ENCODE data around the gene RGS10. TPM values are rescaled to one million over a fixed set of nuclear protein-coding genes. Genes with fewer than 3 reads are reported as not detected.

The RGS10 gene
- total RNA-seq, 1 experiment from 2014 or later: 10.6 TPM

DNA sequence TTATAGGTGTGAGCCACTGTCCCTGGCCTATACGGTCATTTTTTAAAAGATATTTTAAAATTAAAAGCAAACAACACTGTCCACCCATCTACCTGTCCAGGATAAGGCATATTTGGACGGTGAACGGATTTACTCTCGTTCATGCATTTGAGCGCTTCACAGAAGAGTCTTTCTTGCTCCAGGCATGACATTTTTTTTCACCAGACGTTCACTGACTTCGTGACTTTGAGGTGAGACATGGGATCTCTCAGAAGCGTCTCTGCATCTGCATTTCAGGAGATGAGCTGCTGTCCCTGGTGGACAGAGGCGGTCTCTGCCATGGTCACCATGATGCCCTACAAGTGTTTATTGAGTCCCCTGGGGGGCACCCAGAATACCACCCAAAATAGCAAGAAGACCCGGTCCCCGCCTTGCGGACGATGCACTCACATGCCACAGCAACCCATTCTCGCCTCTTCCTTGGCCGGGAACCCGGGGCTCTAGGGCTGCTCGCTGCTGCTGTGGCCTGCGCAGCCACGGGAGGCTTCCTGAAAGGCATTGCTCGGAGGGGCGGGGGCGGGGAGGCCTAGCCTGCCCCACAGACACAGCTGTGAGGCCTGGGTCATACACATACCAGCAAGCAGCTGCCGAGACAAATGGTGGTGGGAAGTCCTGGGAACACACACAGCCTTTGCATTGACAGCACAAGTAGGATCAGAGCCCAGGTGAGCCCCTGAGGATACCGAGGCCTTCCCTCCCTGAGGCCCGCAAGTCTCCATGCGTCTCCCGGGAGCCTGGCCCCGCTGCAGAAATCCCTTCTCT lies 84.4 kb downstream of the RGS10 start:
- no peak overlapping the region for H2BK12ac ChIP-seq (ENCODE audit: insufficient read length, low read depth, low read length)
- no peak overlapping the region for H2AK5ac ChIP-seq (ENCODE audit: insufficient read length, low read length)
- no peak overlapping the region for H2BK20ac ChIP-seq (ENCODE audit: low read depth, low read length, poor library complexity, severe bottlenecking)
- H3K27ac ChIP-seq (ENCODE audit: insufficient read length, low read depth, low read length): no peak overlapping the region
- H2BK120ac ChIP-seq (ENCODE audit: low read depth, low read length, poor library complexity, severe bottlenecking): no peak overlapping the region
- no peak overlapping the region for H4K8ac ChIP-seq (replicated peaks; ENCODE audit: insufficient read length, low read depth, low read length)
- H3K27me3 Mint-ChIP-seq (ENCODE audit: low read depth): peaks cover 16% of the 10 kb centered on the region
- peaks cover 4 to 8% of the 10 kb centered on the region in 2 experiments for H3K9me3 Mint-ChIP-seq
- DNase-seq: no peak
- no peak overlapping the region for H3K14ac ChIP-seq (ENCODE audit: insufficient read depth, low read length)
- H2AFZ ChIP-seq (ENCODE audit: low read length): no peak overlapping the region
- H3K23me2 ChIP-seq (ENCODE audit: insufficient read length, low read depth, low read length, poor library complexity, severe bottlenecking): no peaks in the 10 kb centered on the region
- H3K9ac ChIP-seq (ENCODE audit: extremely low read depth, insufficient read length, low read length): no peak overlapping the region
- no peaks in the 10 kb centered on the region for H3K79me1 ChIP-seq (ENCODE audit: insufficient read depth, low read depth, low read length, poor library complexity, severe bottlenecking)
- H2BK15ac ChIP-seq (ENCODE audit: low read depth, low read length): no peak overlapping the region
- no peaks in the 10 kb centered on the region for H3K79me2 ChIP-seq (ENCODE audit: insufficient read depth, low read length)
- H3K27me3 ChIP-seq (ENCODE audit: insufficient read depth, low read length): no peaks in the 10 kb centered on the region
- no peaks in the 10 kb centered on the region for H4K20me1 ChIP-seq (ENCODE audit: control insufficient read depth, insufficient read depth, insufficient read length)
- H3K4me1 ChIP-seq (ENCODE audit: insufficient read depth, low read length): no peaks in the 10 kb centered on the region
- no peak overlapping the region for H3K18ac ChIP-seq (ENCODE audit: insufficient read length, low read depth, low read length)
- no peak overlapping the region for H3K27ac Mint-ChIP-seq
- peaks cover 0 to 2% (median 0%) of the 10 kb centered on the region in 3 experiments; a peak in 2 of 7 replicates for H3K36me3 Mint-ChIP-seq (ENCODE audit: insufficient read depth in 1 of 3, low read depth in 3 of 3)
- no peak overlapping the region for H3K56ac ChIP-seq (ENCODE audit: insufficient read length, low read depth, low read length)
- H3K9me3 ChIP-seq (ENCODE audit: control insufficient read depth, low read depth, low read length): no peaks in the 10 kb centered on the region
- no peak overlapping the region for H3K23ac ChIP-seq (ENCODE audit: insufficient read length, low read depth, low read length)
- no peak overlapping the region for H3K4ac ChIP-seq (ENCODE audit: low read depth, low read length)
- no peak overlapping the region for H3K4me2 ChIP-seq (ENCODE audit: insufficient read depth, insufficient read length, low read length)
- H2BK5ac ChIP-seq (ENCODE audit: insufficient read length, low read length): no peak overlapping the region
- TF ChIP-seq, protein P1, sequence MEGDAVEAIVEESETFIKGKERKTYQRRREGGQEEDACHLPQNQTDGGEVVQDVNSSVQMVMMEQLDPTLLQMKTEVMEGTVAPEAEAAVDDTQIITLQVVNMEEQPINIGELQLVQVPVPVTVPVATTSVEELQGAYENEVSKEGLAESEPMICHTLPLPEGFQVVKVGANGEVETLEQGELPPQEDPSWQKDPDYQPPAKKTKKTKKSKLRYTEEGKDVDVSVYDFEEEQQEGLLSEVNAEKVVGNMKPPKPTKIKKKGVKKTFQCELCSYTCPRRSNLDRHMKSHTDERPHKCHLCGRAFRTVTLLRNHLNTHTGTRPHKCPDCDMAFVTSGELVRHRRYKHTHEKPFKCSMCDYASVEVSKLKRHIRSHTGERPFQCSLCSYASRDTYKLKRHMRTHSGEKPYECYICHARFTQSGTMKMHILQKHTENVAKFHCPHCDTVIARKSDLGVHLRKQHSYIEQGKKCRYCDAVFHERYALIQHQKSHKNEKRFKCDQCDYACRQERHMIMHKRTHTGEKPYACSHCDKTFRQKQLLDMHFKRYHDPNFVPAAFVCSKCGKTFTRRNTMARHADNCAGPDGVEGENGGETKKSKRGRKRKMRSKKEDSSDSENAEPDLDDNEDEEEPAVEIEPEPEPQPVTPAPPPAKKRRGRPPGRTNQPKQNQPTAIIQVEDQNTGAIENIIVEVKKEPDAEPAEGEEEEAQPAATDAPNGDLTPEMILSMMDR (conservative IDR thresholded peaks at IDR 0.05): peak; percentile 27; the same call in 2 of the 3 replicates
- no CpG with 5 or more reads among the region's 28 CpGs for WGBS (ENCODE audit: extremely low coverage, insufficient read length, low lambda C conversion rate)
- peaks cover 9 to 27% of the 10 kb centered on the region in 2 experiments for H3K4me1 Mint-ChIP-seq
- H3K4me3 Mint-ChIP-seq: no peak overlapping the region
- H4K91ac ChIP-seq (ENCODE audit: insufficient read length, low read depth, low read length): no peak overlapping the region
- H4K5ac ChIP-seq (ENCODE audit: insufficient read length, low read depth, low read length): no peak overlapping the region
- no peak overlapping the region for H3T11ph ChIP-seq (ENCODE audit: low read length)
